Loucy (cell line): ENCODE results near the gene SDCCAG8.

Experiments
- H2AFZ ChIP-seq: fragments of 200-600 bp; sonication (generic); 2 replicates; pipeline ENCODE4 v1.6.0; 2016; ENCODE audit warnings: antibody characterized with exemption, mild to moderate bottlenecking, low read length, moderate library complexity
- H3F3A ChIP-seq: fragments of 200-600 bp; 2 replicates; pipeline ENCODE4 v1.6.0; 2016; ENCODE audit warnings: antibody characterized with exemption, low read depth, mild to moderate bottlenecking
- H3K27me3 ChIP-seq: fragments of 200-600 bp; sonication (generic); 2 replicates; pipeline ENCODE4 v1.6.1; 2014; ENCODE audit warnings: low read length, mild to moderate bottlenecking; ENCODE audit not compliant: insufficient read depth, poor library complexity, severe bottlenecking
- H3K36me3 ChIP-seq: fragments of 200-600 bp; sonication (generic); 2 replicates; pipeline ENCODE4 v1.6.1; 2016; ENCODE audit warnings: low read length; ENCODE audit not compliant: insufficient read depth
- H3K4me1 ChIP-seq: fragments of 200-600 bp; sonication (generic); 2 replicates; pipeline ENCODE4 v1.5.1; 2014; ENCODE audit warnings: low read length, mild to moderate bottlenecking; ENCODE audit not compliant: insufficient read depth, poor library complexity, severe bottlenecking
- H3K4me2 ChIP-seq: fragments of 200-600 bp; sonication (generic); 2 replicates; pipeline ENCODE4 v1.6.0; 2014; ENCODE audit warnings: antibody characterized with exemption, low read length, low read depth, mild to moderate bottlenecking; ENCODE audit not compliant: poor library complexity, severe bottlenecking
- H3K4me3 ChIP-seq: fragments of 200-600 bp; sonication (generic); 2 replicates; pipeline ENCODE4 v1.5.1; 2014; ENCODE audit warnings: low read length, mild to moderate bottlenecking, mixed read lengths; ENCODE audit not compliant: poor library complexity, severe bottlenecking
- H3K79me2 ChIP-seq: fragments of 200-600 bp; sonication (generic); 2 replicates; pipeline ENCODE4 v1.6.1; 2014; ENCODE audit warnings: low read length; ENCODE audit not compliant: insufficient read depth
- H3K9ac ChIP-seq: fragments of 200-600 bp; sonication (generic); 2 replicates; pipeline ENCODE4 v1.6.0; 2014; ENCODE audit warnings: mild to moderate bottlenecking, low read depth, low read length, moderate library complexity; ENCODE audit not compliant: poor library complexity, severe bottlenecking
- H3K9me2 ChIP-seq: fragments of 200-600 bp; sonication (generic); replicated peaks from 2 replicates; pipeline ENCODE4 v1.6.1; 2016; ENCODE audit warnings: low read depth, low read length, mixed read lengths
- H3K9me3 ChIP-seq: fragments of 200-600 bp; sonication (generic); 2 replicates; pipeline ENCODE4 v1.6.1; 2014; ENCODE audit warnings: mild to moderate bottlenecking, antibody characterized with exemption, low read length, low read depth; ENCODE audit not compliant: insufficient read depth
- H4K20me1 ChIP-seq: fragments of 200-600 bp; sonication (generic); 2 replicates; pipeline ENCODE4 v1.6.0; 2014; ENCODE audit warnings: antibody characterized with exemption, low read length, mild to moderate bottlenecking; ENCODE audit not compliant: insufficient read depth, poor library complexity, severe bottlenecking
- EZH2phosphoT487 ChIP-seq: fragments of 200-600 bp; IDR thresholded peaks from 2 replicates; pipeline ENCODE4 v1.6.1; 2018; ENCODE audit warnings: antibody characterized with exemption, mild to moderate bottlenecking, moderate library complexity, borderline replicate concordance
- TF ChIP-seq, protein P1 (sequence below): fragments of 200-600 bp; sonication (generic); conservative IDR thresholded peaks from 2 replicates; pipeline ENCODE4 v1.5.1; 2014; ENCODE audit warnings: mild to moderate bottlenecking, antibody characterized with exemption, low read length

The SDCCAG8 gene

DNA sequence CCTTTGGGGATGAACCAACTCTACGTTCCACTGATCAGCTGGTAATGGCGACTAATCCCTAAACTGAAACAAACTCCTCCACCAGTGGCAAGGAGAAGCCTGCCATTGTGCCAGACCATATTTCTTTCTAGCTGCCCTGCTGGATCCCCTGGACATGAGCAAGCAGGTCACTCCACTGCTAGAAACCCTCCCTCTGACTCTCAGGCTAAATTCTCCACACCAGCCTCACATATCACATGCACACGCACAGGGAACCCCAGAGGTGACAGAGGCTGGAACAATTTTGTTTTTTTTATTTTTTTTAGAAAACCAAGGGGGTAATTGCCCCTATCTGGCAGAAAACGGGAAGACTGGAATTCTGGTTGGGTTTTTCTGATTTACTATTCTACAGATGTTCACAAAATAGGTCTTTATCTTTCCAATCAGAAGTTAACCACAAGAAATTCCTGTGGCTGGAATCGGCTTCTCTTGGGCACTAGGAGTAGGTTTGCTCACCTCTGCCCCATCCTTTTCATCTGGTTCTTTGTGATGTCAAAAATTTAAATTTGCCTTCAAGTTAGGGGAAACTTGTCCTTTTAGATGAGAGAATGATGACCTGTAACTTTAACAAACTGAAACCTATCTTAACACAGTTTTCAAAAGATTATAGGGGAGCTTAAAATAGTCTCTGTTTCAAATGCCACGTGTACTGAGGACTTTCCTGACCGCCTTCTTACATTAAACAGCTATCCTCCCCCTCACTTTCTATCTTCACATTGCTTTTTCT is 258.1 kb downstream of the SDCCAG8 start:
- H3K36me3 ChIP-seq: no peaks in the 10 kb centered on the region
- H3K9me2 ChIP-seq: no peaks in the 10 kb centered on the region
- H2AFZ ChIP-seq: no peak overlapping the region
- H4K20me1 ChIP-seq: no peaks in the 10 kb centered on the region
- no peak overlapping the region for H3K4me2 ChIP-seq
- no peak for TF ChIP-seq EZH2phosphoT487
- TF ChIP-seq, protein P1, sequence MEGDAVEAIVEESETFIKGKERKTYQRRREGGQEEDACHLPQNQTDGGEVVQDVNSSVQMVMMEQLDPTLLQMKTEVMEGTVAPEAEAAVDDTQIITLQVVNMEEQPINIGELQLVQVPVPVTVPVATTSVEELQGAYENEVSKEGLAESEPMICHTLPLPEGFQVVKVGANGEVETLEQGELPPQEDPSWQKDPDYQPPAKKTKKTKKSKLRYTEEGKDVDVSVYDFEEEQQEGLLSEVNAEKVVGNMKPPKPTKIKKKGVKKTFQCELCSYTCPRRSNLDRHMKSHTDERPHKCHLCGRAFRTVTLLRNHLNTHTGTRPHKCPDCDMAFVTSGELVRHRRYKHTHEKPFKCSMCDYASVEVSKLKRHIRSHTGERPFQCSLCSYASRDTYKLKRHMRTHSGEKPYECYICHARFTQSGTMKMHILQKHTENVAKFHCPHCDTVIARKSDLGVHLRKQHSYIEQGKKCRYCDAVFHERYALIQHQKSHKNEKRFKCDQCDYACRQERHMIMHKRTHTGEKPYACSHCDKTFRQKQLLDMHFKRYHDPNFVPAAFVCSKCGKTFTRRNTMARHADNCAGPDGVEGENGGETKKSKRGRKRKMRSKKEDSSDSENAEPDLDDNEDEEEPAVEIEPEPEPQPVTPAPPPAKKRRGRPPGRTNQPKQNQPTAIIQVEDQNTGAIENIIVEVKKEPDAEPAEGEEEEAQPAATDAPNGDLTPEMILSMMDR: no peak
- H3K79me2 ChIP-seq: no peaks in the 10 kb centered on the region
- no peaks in the 10 kb centered on the region for H3K27me3 ChIP-seq
- H3K9ac ChIP-seq: no peak overlapping the region
- no peaks in the 10 kb centered on the region; the same call in 1 of the 2 replicates for H3K9me3 ChIP-seq
- no peak overlapping the region for H3K4me3 ChIP-seq
- H3K4me1 ChIP-seq: peaks cover 4% of the 10 kb centered on the region
- H3F3A ChIP-seq: no peaks in the 10 kb centered on the region

DNA sequence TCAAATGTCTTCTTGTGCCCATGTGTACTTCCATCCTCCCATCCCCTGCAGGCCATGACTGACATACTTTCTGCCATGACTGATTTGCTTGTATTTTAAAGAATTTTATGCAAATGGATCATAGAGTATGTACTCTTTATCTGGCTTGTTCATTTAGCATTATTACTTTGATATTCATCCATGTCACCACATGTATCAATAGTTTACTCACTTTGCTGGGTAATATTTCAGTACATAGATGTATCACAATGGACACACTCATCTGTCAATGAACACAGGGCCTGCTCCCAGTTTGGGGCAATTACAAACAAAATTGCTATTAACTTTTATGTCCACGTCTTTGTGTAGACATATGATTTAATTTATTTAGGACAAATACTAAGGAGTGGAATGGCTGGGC is 259.1 kb downstream of the SDCCAG8 start:
- TF ChIP-seq EZH2phosphoT487: no peak
- TF ChIP-seq, protein P1: no peak
- no peak overlapping the region for H2AFZ ChIP-seq
- no peaks in the 10 kb centered on the region for H3K9me2 ChIP-seq
- H3K9me3 ChIP-seq: no peaks in the 10 kb centered on the region; the same call in 1 of the 2 replicates
- no peaks in the 10 kb centered on the region for H3K27me3 ChIP-seq
- H3K4me3 ChIP-seq: no peak overlapping the region
- H3K9ac ChIP-seq: no peak overlapping the region
- H4K20me1 ChIP-seq: no peaks in the 10 kb centered on the region
- no peaks in the 10 kb centered on the region for H3F3A ChIP-seq
- no peaks in the 10 kb centered on the region for H3K79me2 ChIP-seq
- no peaks in the 10 kb centered on the region for H3K4me1 ChIP-seq
- H3K4me2 ChIP-seq: no peak overlapping the region
- no peaks in the 10 kb centered on the region for H3K36me3 ChIP-seq

DNA sequence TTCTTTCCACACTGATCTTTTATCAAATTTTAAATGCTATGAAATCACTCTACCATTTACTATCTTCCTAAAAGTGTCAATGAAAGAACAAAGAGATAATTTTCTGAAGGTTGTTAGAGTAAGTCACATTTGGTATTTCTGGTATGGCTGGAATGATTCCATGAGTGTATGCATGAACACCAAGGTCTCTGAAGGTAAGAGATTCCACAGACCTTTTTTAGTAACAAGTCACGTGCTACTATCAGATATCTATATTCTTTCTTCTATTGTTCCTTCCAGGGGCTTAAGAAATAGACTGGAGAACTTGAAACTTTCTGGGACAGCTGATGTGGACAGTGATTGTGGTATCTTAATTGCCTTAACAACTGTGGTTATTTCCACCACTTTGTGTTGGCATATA is 265.0 kb downstream of the SDCCAG8 start:
- H3K9ac ChIP-seq: no peak overlapping the region
- H3K36me3 ChIP-seq: no peaks in the 10 kb centered on the region
- no peaks in the 10 kb centered on the region for H3K27me3 ChIP-seq
- H2AFZ ChIP-seq: no peak overlapping the region
- H3K79me2 ChIP-seq: no peaks in the 10 kb centered on the region
- no peak overlapping the region for H3K4me2 ChIP-seq
- no peaks in the 10 kb centered on the region; the same call in 1 of the 2 replicates for H3K9me3 ChIP-seq
- no peaks in the 10 kb centered on the region for H3F3A ChIP-seq
- no peaks in the 10 kb centered on the region for H3K9me2 ChIP-seq
- peaks cover 6% of the 10 kb centered on the region for H3K4me1 ChIP-seq
- TF ChIP-seq, protein P1: no peak
- TF ChIP-seq EZH2phosphoT487: no peak
- H4K20me1 ChIP-seq: no peaks in the 10 kb centered on the region
- H3K4me3 ChIP-seq: no peak overlapping the region
